Measurements from ENCODE around the gene HMCN2. TPM values are rescaled to one million over a fixed set of nuclear protein-coding genes. Genes with fewer than 3 reads are reported as not detected.

Gene HMCN2
- polyA plus RNA-seq, 1 of the 3 experiments (the other 2 are of a cell fraction) = 0.15 TPM

DNA sequence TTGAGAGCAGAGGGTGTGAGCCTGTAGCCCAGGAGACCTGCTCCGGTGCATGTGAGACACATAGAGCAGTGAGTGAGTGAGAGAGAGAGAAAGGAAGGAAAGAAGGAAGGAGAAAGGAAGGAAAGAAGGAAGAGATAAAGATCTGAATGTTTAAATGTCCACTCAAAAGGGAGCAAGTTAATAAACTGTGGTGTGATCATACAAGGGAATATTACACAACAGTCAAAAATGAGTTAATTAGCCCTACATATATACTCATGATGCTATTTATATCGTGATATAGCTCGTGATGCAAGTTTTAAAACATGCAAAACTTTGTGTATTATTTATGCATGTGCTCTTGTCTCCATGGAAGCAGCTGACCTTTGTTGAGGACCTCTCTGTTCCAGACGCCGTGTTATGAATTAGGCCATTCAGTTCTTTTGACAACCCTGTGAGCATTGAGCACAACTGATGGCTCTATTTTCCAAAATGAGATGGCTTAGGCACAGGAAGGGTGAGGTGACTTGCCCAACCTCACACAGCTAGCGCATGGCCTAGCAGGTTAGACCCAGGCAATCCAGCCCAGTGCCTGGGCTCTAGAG, 70.6 kb downstream of the HMCN2 start:
- Histone ChIP-seq H3K4me1 (ENCODE audit: control insufficient read depth in 1 of 2, insufficient read depth in 2 of 2, low read depth in 1 of 2, low read length in 1 of 2) (peaks cover 0 to 42% of the 10 kb centered on the region in 2 experiments; a peak in 1 of 4 replicates), H3K9me2 (no peaks in the 10 kb centered on the region), H3K36me3 (replicated peaks in 1 of 2; ENCODE audit: control insufficient read depth in 1 of 2, insufficient read depth in 2 of 2, low read length in 1 of 2) (no peaks in the 10 kb centered on the region), H3K9me3 (no peaks in the 10 kb centered on the region), H3K4me3 (ENCODE audit: low read depth in 2 of 2, low read length in 1 of 2) (no peak overlapping the region), H3F3A (replicated peaks; ENCODE audit: insufficient read depth) (no peaks in the 10 kb centered on the region), H3K4me2 (no peak overlapping the region), H3K79me2 (ENCODE audit: insufficient read depth) (no peaks in the 10 kb centered on the region), H4K20me1 (ENCODE audit: insufficient read depth) (no peaks in the 10 kb centered on the region), H3K27ac (ENCODE audit: low read depth in 2 of 2, low read length in 1 of 2) (no peak overlapping the region), H3K27me3 (ENCODE audit: insufficient read depth) (no peaks in the 10 kb centered on the region), H2AFZ (ENCODE audit: low read depth) (no peak overlapping the region), H3K9ac (no peak overlapping the region)
- WGBS (ENCODE audit: low lambda C conversion rate) = 69% methylated on average over 5 of the region's 6 CpGs
- ChIA-PET CTCF (interaction anchor here (1.1 to 2.9 kb wide), 4 partner anchors 8 to 229 kb away, joined by 3 to 10 read pairs (median 8); no protein-coding TSS in a partner anchor), POLR2A (interaction anchor here (0.8 kb wide), 1 partner anchor 96 kb away, joined by 3 read pairs; no protein-coding TSS in a partner anchor)
- no peak for TF ChIP-seq EZH2phosphoT487 (IDR thresholded peaks at IDR 0.05; ENCODE audit: borderline replicate concordance, low read depth)
- TF ChIP-seq CHD2 (IDR thresholded peaks at IDR 0.05; ENCODE audit: low read length, partially characterized antibody) = no peak
- TF ChIP-seq FOXM1 (IDR thresholded peaks at IDR 0.05; ENCODE audit: low read depth) = no peak
- no peak for TF ChIP-seq GABPA (IDR thresholded peaks at IDR 0.05; ENCODE audit: low read depth)
- TF ChIP-seq TCF12 (IDR thresholded peaks at IDR 0.05) = no peak
- no peak for TF ChIP-seq MXI1 (IDR thresholded peaks at IDR 0.05; ENCODE audit: low read depth, low read length)
- TF ChIP-seq, protein P1, sequence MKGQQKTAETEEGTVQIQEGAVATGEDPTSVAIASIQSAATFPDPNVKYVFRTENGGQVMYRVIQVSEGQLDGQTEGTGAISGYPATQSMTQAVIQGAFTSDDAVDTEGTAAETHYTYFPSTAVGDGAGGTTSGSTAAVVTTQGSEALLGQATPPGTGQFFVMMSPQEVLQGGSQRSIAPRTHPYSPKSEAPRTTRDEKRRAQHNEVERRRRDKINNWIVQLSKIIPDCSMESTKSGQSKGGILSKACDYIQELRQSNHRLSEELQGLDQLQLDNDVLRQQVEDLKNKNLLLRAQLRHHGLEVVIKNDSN (IDR thresholded peaks at IDR 0.05; ENCODE audit: borderline replicate concordance, low read depth) = no peak
- TF ChIP-seq SIN3A (IDR thresholded peaks at IDR 0.05; ENCODE audit: borderline replicate concordance, low read depth, low read length) = no peak
- TF ChIP-seq GATA2 (CRISPR knock-in tag; IDR thresholded peaks at IDR 0.05) = no peak
- TF ChIP-seq EP300 (IDR thresholded peaks at IDR 0.05; ENCODE audit: borderline replicate concordance in 1 of 2, low read depth in 1 of 2, low read length in 1 of 2) = no peak
- TF ChIP-seq RCOR1 (IDR thresholded peaks at IDR 0.05; ENCODE audit: low read length) = no peak
- TF ChIP-seq, protein P2, sequence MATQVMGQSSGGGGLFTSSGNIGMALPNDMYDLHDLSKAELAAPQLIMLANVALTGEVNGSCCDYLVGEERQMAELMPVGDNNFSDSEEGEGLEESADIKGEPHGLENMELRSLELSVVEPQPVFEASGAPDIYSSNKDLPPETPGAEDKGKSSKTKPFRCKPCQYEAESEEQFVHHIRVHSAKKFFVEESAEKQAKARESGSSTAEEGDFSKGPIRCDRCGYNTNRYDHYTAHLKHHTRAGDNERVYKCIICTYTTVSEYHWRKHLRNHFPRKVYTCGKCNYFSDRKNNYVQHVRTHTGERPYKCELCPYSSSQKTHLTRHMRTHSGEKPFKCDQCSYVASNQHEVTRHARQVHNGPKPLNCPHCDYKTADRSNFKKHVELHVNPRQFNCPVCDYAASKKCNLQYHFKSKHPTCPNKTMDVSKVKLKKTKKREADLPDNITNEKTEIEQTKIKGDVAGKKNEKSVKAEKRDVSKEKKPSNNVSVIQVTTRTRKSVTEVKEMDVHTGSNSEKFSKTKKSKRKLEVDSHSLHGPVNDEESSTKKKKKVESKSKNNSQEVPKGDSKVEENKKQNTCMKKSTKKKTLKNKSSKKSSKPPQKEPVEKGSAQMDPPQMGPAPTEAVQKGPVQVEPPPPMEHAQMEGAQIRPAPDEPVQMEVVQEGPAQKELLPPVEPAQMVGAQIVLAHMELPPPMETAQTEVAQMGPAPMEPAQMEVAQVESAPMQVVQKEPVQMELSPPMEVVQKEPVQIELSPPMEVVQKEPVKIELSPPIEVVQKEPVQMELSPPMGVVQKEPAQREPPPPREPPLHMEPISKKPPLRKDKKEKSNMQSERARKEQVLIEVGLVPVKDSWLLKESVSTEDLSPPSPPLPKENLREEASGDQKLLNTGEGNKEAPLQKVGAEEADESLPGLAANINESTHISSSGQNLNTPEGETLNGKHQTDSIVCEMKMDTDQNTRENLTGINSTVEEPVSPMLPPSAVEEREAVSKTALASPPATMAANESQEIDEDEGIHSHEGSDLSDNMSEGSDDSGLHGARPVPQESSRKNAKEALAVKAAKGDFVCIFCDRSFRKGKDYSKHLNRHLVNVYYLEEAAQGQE (IDR thresholded peaks at IDR 0.05; ENCODE audit: low read depth, low read length) = no peak
- TF ChIP-seq NFIC (IDR thresholded peaks at IDR 0.05; ENCODE audit: borderline replicate concordance) = no peak
- no peak for TF ChIP-seq TAF1 (IDR thresholded peaks at IDR 0.05; ENCODE audit: borderline replicate concordance, low read depth, low read length)
- TF ChIP-seq, protein P3, sequence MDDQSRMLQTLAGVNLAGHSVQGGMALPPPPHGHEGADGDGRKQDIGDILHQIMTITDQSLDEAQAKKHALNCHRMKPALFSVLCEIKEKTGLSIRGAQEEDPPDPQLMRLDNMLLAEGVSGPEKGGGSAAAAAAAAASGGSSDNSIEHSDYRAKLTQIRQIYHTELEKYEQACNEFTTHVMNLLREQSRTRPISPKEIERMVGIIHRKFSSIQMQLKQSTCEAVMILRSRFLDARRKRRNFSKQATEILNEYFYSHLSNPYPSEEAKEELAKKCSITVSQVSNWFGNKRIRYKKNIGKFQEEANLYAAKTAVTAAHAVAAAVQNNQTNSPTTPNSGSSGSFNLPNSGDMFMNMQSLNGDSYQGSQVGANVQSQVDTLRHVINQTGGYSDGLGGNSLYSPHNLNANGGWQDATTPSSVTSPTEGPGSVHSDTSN (IDR thresholded peaks at IDR 0.05) = no peak
- DNase-seq = no peak
